K562 (cell line): Measurements from ENCODE around the gene S100A4. TPM values are rescaled to one million over a fixed set of nuclear protein-coding genes. Genes with fewer than 3 reads are reported as not detected.

Source experiments
- ATF1 ChIP-seq, 2 experiments: fragments of 450-650 bp in 1 of 2; IDR thresholded peaks; 2 replicates each; pipeline ENCODE4 v1.6.1; 2016; ENCODE audit warnings: missing compliant biosample characterization in 1 of 2, missing genetic modification characterization in 1 of 2
- CCAR2 ChIP-seq: fragments of 200-400 bp; formaldehyde crosslinking; IDR thresholded peaks from 2 replicates; pipeline ENCODE4 v1.6.1; 2017; ENCODE audit warnings: mild to moderate bottlenecking, low read depth, low read length
- ELF1 ChIP-seq: fragments of 200-800 bp; sonication (Bioruptor generic); IDR thresholded peaks from 2 replicates; pipeline ENCODE4 v1.6.1; 2016; ENCODE audit warnings: missing genetic modification characterization, missing compliant biosample characterization
- FOXA3 ChIP-seq, 2 experiments: fragments of 450-650 bp in 1 of 2; sonication (generic) in 1 of 2; formaldehyde crosslinking; IDR thresholded peaks in 1 of 2; conservative IDR thresholded peaks in 1 of 2; 2 replicates each; pipeline versions ENCODE4 v1.4.0 to v1.8.0; 2020 to 2022; ENCODE audit warnings: mild to moderate bottlenecking in 2 of 2, missing genetic modification reagents in 1 of 2
- L3MBTL2 ChIP-seq: fragments of 450-650 bp; IDR thresholded peaks from 2 replicates; pipeline ENCODE4 v1.6.1; 2016; ENCODE audit warnings: mild to moderate bottlenecking, moderate library complexity
- POLR3G ChIP-seq: IDR thresholded peaks from 2 replicates; pipeline ENCODE4 v1.6.1; 2011; ENCODE audit not compliant: insufficient read length, insufficient replicate concordance; ENCODE audit errors: extremely low read depth
- PTTG1 ChIP-seq: fragments of 450-650 bp; IDR thresholded peaks from 2 replicates; pipeline ENCODE4 v1.6.1; 2016; ENCODE audit warnings: low read depth, mild to moderate bottlenecking, missing genetic modification characterization, missing compliant biosample characterization
- RBBP5 ChIP-seq: fragments of 200-600 bp; sonication (generic); IDR thresholded peaks from 2 replicates; pipeline ENCODE4 v1.6.1; 2012; ENCODE audit warnings: borderline replicate concordance, mild to moderate bottlenecking, low read length, control low read depth, inconsistent platforms; ENCODE audit not compliant: insufficient read depth, poor library complexity, severe bottlenecking
- RCOR1 ChIP-seq, 2 experiments: IDR thresholded peaks; 2 replicates each; pipeline ENCODE4 v1.6.1; 2012; ENCODE audit warnings: low read depth in 2 of 2, low read length in 2 of 2, borderline replicate concordance in 1 of 2, improper control_type of control experiment in 1 of 2
- SMAD4 ChIP-seq: fragments of 250-450 bp; sonication (Bioruptor Pico); conservative IDR thresholded peaks from 2 replicates; pipeline ENCODE4 v1.8.0; 2021; ENCODE audit warnings: inconsistent platforms, mild to moderate bottlenecking, moderate library complexity
- SMARCA4 ChIP-seq: fragments of 450-650 bp; IDR thresholded peaks from 2 replicates; pipeline ENCODE4 v1.6.1; 2016
- ZNF146 ChIP-seq: IDR thresholded peaks from one replicate; pipeline ENCODE4 v1.6.1; 2018; ENCODE audit warnings: missing compliant biosample characterization; ENCODE audit not compliant: unreplicated experiment
- ZNF316 ChIP-seq: fragments of 450-650 bp; IDR thresholded peaks from 2 replicates; pipeline ENCODE4 v1.6.1; 2016
- ZNF384 ChIP-seq: IDR thresholded peaks from 2 replicates; pipeline ENCODE4 v1.6.1; 2012; ENCODE audit warnings: low read depth, low read length, improper control_type of control experiment
- ZNF408 ChIP-seq: fragments of 250-450 bp; sonication (Bioruptor Pico); IDR thresholded peaks from 2 replicates; pipeline ENCODE4 v1.4.0; 2020; ENCODE audit warnings: low read depth, mild to moderate bottlenecking, moderate library complexity
- polyA plus RNA-seq, 8 experiments: library from polyadenylated mRNA; depleted of rRNA in 4 of 8; stranded (reverse) in 5 of 8; unstranded in 3 of 8; fragments of >200 nt; fragmentation: Nextera tagmentation in 2 of 8; fragmentation: Illumina TruSeq in 1 of 8; extraction: Ambion mirVana in 2 of 8; extraction: Trizol in 1 of 8; gene quantifications; 2 replicates each; pipeline versions ENCODE4 v1.2.1 to v1.2.3, GENCODE V29; 2011 to 2014; ENCODE audit warnings: inconsistent platforms in 1 of 8, missing spikeins in 1 of 8
- total RNA-seq, 7 experiments: library from RNA; depleted of rRNA in 6 of 7; stranded (reverse); fragments of >200 nt in 6 of 7; fragmentation: Illumina TruSeq in 2 of 7; extraction: Trizol in 2 of 7; gene quantifications; 2 replicates each; pipeline versions ENCODE4 v1.2.1 to v1.2.3, GENCODE V29; 2011 to 2021; ENCODE audit warnings: low replicate concordance in 1 of 7
- TF ChIP-seq, protein P1 (sequence below): sonication (generic); formaldehyde crosslinking; IDR thresholded peaks from 2 replicates; pipeline ENCODE4 v1.8.1; 2023; ENCODE audit warnings: mild to moderate bottlenecking, missing genetic modification reagents
- TF ChIP-seq, protein P2 (sequence below): IDR thresholded peaks from 3 replicates; pipeline ENCODE4 v1.6.1; 2011; ENCODE audit warnings: borderline replicate concordance, mild to moderate bottlenecking, moderate library complexity; ENCODE audit not compliant: insufficient read length; ENCODE audit errors: extremely low read depth
- TF ChIP-seq, protein P3 (sequence below): fragments of 250-450 bp; sonication (Bioruptor Pico); IDR thresholded peaks from 2 replicates; pipeline ENCODE4 v1.9.0; 2021; ENCODE audit warnings: mild to moderate bottlenecking
- TF ChIP-seq, protein P4 (sequence below): fragments of 250-450 bp; sonication (Bioruptor Pico); IDR thresholded peaks from 2 replicates; pipeline ENCODE4 v1.4.0; 2020; ENCODE audit warnings: mild to moderate bottlenecking, moderate library complexity

The S100A4 gene
- total and polyA plus RNA-seq, 9 of the 15 experiments (the other 6 are each of a cell fraction or from before 2014, with no cell fraction given): 3.7 to 20.1 (median 11.2) TPM

DNA sequence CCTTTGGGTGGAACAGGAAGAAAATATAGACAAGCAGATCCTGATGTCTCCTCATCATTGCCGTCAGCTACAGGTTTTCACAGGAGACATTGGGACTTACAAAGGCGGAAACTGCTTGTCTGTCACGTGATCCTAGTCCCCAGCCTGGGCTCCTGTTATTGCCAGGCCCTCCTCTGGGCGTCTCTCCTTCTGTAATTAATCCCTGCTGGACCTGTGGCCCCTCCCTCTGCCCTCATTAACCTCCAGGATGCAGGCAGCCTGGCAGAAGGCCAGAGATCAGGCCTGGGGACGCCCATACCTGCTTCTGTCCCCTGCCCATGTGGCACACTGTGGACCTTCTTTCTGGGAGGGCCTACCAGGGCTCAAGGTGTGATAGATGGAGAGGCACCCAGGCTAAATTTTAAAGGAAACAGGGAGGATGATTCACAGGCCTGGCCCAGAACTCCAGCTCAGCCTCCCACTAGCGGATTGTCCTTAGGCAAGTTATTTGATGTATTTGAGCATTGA, 7.2 kb downstream of the S100A4 start (continued):
- TF ChIP-seq ATF1 (CRISPR knock-in tag; IDR thresholded peaks at IDR 0.05) (no peak), ATF1 (tag; IDR thresholded peaks at IDR 0.05) (no peak), RCOR1 (IDR thresholded peaks at IDR 0.05; ENCODE audit: borderline replicate concordance in 1 of 2, low read depth in 2 of 2, low read length in 2 of 2) (peak in 1 of 2 experiments; percentile 60; a peak in 2 of 4 replicates), ZNF146 (CRISPR knock-in tag) (no peak), PTTG1 (tag) (no peak), FOXA3 (CRISPR knock-in tag; conservative IDR thresholded peaks at IDR 0.05 in 1 of 2, IDR thresholded peaks at IDR 0.05 in 1 of 2) (no peak), ZNF408 (CRISPR knock-in tag) (no peak), ELF1 (tag) (peak; percentile 60; the same call in 1 of the 2 replicates), SMARCA4 (no peak), CCAR2 (no peak), POLR3G (no peak), SMAD4 (CRISPR knock-in tag) (0 out of 2 replicates have a peak, but pooled peaks have one; percentile 33), ZNF316 (no peak), RBBP5 (no peak), ZNF384 (no peak), L3MBTL2 (peak; percentile 21; the same call in 1 of the 2 replicates)
- TF ChIP-seq, protein P1, sequence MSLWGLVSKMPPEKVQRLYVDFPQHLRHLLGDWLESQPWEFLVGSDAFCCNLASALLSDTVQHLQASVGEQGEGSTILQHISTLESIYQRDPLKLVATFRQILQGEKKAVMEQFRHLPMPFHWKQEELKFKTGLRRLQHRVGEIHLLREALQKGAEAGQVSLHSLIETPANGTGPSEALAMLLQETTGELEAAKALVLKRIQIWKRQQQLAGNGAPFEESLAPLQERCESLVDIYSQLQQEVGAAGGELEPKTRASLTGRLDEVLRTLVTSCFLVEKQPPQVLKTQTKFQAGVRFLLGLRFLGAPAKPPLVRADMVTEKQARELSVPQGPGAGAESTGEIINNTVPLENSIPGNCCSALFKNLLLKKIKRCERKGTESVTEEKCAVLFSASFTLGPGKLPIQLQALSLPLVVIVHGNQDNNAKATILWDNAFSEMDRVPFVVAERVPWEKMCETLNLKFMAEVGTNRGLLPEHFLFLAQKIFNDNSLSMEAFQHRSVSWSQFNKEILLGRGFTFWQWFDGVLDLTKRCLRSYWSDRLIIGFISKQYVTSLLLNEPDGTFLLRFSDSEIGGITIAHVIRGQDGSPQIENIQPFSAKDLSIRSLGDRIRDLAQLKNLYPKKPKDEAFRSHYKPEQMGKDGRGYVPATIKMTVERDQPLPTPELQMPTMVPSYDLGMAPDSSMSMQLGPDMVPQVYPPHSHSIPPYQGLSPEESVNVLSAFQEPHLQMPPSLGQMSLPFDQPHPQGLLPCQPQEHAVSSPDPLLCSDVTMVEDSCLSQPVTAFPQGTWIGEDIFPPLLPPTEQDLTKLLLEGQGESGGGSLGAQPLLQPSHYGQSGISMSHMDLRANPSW (CRISPR knock-in tag): no peak
- TF ChIP-seq, protein P2, sequence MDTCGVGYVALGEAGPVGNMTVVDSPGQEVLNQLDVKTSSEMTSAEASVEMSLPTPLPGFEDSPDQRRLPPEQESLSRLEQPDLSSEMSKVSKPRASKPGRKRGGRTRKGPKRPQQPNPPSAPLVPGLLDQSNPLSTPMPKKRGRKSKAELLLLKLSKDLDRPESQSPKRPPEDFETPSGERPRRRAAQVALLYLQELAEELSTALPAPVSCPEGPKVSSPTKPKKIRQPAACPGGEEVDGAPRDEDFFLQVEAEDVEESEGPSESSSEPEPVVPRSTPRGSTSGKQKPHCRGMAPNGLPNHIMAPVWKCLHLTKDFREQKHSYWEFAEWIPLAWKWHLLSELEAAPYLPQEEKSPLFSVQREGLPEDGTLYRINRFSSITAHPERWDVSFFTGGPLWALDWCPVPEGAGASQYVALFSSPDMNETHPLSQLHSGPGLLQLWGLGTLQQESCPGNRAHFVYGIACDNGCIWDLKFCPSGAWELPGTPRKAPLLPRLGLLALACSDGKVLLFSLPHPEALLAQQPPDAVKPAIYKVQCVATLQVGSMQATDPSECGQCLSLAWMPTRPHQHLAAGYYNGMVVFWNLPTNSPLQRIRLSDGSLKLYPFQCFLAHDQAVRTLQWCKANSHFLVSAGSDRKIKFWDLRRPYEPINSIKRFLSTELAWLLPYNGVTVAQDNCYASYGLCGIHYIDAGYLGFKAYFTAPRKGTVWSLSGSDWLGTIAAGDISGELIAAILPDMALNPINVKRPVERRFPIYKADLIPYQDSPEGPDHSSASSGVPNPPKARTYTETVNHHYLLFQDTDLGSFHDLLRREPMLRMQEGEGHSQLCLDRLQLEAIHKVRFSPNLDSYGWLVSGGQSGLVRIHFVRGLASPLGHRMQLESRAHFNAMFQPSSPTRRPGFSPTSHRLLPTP: no peak
- TF ChIP-seq, protein P3, sequence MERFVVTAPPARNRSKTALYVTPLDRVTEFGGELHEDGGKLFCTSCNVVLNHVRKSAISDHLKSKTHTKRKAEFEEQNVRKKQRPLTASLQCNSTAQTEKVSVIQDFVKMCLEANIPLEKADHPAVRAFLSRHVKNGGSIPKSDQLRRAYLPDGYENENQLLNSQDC: no peak
- TF ChIP-seq, protein P4, sequence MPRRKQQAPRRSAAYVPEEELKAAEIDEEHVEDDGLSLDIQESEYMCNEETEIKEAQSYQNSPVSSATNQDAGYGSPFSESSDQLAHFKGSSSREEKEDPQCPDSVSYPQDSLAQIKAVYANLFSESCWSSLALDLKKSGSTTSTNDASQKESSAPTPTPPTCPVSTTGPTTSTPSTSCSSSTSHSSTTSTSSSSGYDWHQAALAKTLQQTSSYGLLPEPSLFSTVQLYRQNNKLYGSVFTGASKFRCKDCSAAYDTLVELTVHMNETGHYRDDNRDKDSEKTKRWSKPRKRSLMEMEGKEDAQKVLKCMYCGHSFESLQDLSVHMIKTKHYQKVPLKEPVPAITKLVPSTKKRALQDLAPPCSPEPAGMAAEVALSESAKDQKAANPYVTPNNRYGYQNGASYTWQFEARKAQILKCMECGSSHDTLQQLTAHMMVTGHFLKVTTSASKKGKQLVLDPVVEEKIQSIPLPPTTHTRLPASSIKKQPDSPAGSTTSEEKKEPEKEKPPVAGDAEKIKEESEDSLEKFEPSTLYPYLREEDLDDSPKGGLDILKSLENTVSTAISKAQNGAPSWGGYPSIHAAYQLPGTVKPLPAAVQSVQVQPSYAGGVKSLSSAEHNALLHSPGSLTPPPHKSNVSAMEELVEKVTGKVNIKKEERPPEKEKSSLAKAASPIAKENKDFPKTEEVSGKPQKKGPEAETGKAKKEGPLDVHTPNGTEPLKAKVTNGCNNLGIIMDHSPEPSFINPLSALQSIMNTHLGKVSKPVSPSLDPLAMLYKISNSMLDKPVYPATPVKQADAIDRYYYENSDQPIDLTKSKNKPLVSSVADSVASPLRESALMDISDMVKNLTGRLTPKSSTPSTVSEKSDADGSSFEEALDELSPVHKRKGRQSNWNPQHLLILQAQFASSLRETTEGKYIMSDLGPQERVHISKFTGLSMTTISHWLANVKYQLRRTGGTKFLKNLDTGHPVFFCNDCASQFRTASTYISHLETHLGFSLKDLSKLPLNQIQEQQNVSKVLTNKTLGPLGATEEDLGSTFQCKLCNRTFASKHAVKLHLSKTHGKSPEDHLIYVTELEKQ (CRISPR knock-in tag): 0 out of 2 replicates have a peak, but pooled peaks have one; percentile 62
